ENCODE measurements around the gene SCAF11.

DNA sequence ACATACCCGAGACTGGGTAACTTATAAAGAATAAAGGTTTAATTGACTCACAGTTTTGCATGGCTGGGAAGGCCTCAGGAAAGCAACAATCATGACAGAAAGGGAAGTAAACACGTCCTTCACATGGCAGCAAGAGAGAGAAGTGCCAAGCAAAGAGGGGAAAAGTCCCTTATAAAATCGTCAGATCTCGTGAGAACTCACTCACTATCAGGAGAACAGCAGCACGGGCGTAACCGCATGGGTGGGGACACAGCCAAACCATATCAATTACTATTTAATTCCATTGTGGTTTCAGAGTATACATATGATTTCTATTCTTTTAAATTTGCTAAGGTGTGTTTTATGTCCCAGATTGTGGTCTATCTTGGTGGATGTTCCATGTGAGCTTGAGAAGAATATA lies 117.9 kb downstream of the SCAF11 start:
- TF ChIP-seq, protein P1, sequence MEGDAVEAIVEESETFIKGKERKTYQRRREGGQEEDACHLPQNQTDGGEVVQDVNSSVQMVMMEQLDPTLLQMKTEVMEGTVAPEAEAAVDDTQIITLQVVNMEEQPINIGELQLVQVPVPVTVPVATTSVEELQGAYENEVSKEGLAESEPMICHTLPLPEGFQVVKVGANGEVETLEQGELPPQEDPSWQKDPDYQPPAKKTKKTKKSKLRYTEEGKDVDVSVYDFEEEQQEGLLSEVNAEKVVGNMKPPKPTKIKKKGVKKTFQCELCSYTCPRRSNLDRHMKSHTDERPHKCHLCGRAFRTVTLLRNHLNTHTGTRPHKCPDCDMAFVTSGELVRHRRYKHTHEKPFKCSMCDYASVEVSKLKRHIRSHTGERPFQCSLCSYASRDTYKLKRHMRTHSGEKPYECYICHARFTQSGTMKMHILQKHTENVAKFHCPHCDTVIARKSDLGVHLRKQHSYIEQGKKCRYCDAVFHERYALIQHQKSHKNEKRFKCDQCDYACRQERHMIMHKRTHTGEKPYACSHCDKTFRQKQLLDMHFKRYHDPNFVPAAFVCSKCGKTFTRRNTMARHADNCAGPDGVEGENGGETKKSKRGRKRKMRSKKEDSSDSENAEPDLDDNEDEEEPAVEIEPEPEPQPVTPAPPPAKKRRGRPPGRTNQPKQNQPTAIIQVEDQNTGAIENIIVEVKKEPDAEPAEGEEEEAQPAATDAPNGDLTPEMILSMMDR (IDR thresholded peaks at IDR 0.05; ENCODE audit: low read depth, low read length), result no peak
- no peak for TF ChIP-seq MYC (IDR thresholded peaks at IDR 0.05; ENCODE audit: low read depth, low read length)
- no peak for TF ChIP-seq POLR2A (IDR thresholded peaks at IDR 0.05; ENCODE audit: extremely low read depth, insufficient read length)
- TF ChIP-seq, protein P2, sequence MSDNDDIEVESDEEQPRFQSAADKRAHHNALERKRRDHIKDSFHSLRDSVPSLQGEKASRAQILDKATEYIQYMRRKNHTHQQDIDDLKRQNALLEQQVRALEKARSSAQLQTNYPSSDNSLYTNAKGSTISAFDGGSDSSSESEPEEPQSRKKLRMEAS (IDR thresholded peaks at IDR 0.05; ENCODE audit: low read depth, low read length), result no peak

Data from NB4 (cell line).